Esophagus squamous epithelium (tissue), 5 donors: ENCODE results near the gene STX18. TPM values are rescaled to one million over a fixed set of nuclear protein-coding genes. Genes with fewer than 3 reads are reported as not detected.

ENCODE experiments used
- DNase-seq: peaks from one replicate; lab custom pipeline; 2025; lab: John Stamatoyannopoulos, UW
- H3K27ac ChIP-seq, 4 donors: fragments of 200-600 bp; sonication (generic); one replicate each; pipeline ENCODE4 v1.5.1; 2016 to 2019; ENCODE audit warnings: mild to moderate bottlenecking in 1 of 4
- H3K27me3 ChIP-seq, 4 donors: fragments of 200-600 bp; sonication (generic); 1 replicate in 3 of 4; 2 replicates in 1 of 4; pipeline versions ENCODE4 v1.5.1 to v1.6.0; 2017 to 2021; ENCODE audit warnings: antibody characterized with exemption in 1 of 4
- H3K36me3 ChIP-seq, 3 donors: fragments of 200-600 bp; sonication (generic); one replicate each; pipeline ENCODE4 v1.5.1; 2016 to 2019
- H3K4me1 ChIP-seq, 3 donors: fragments of 200-600 bp; sonication (generic); one replicate each; pipeline ENCODE4 v1.5.1; 2017 to 2019
- H3K4me3 ChIP-seq, 4 donors: fragments of 200-600 bp; sonication (generic); 1 replicate in 3 of 4; 2 replicates in 1 of 4; pipeline ENCODE4 v1.5.1; 2016 to 2019; ENCODE audit warnings: mild to moderate bottlenecking in 2 of 4, moderate library complexity in 1 of 4
- H3K9me3 ChIP-seq, 3 donors: fragments of 200-600 bp; sonication (generic); one replicate each; pipeline ENCODE4 v1.5.1; 2016 to 2019
- CTCF ChIP-seq, 6 experiments: fragments of 450-650 bp in 4 of 6; fragments of 200-600 bp in 2 of 6; sonication (generic) in 2 of 6; IDR thresholded peaks; one replicate each; pipeline ENCODE4 v1.5.1; 2016 to 2019; ENCODE audit warnings: antibody characterized with exemption in 6 of 6, mild to moderate bottlenecking in 4 of 6, moderate library complexity in 4 of 6
- POLR2A ChIP-seq, 4 donors: fragments of 450-650 bp; IDR thresholded peaks; one replicate each; pipeline ENCODE4 v1.6.1; 2017; ENCODE audit warnings: antibody characterized with exemption in 4 of 4, mild to moderate bottlenecking in 4 of 4, moderate library complexity in 3 of 4
- WGBS, 2 donors: methylation state at CpG; one replicate each; pipeline ENCODE4 v1.1.5; 2018; 5-methylcytosine and 5-hydroxymethylcytosine counted together
- intact Hi-C: fragments of 100-400 bp; cut with DNase I; formaldehyde crosslinking; loops from one replicate; pipeline ENCODE4 v1.15.0; 2022
- total RNA-seq, 4 donors: library from RNA; depleted of rRNA; stranded (reverse); fragments of >200 nt; gene quantifications; one replicate each; pipeline ENCODE4 v1.1.0, GENCODE V29; 2016
- donor health status: DM: yes; HTN: yes; CAD: no.

STX18 gene
- total RNA-seq, 4 donors from 2014 or later = 10.5 to 27.8 (median 19.3) TPM

GRCh38 chr4:4492161-4492847, 49.5 kb downstream of the STX18 start:
- no peak for DNase-seq
- no peak for TF ChIP-seq CTCF (IDR thresholded peaks at IDR 0.05)
- TF ChIP-seq POLR2A (IDR thresholded peaks at IDR 0.05) = no peak
- 39 to 44% methylated on average over 6 of the region's 6 CpGs for WGBS, 2 donors
- Histone ChIP-seq H3K9me3 (no peaks in the 10 kb centered on the region), H3K4me3 (no peak overlapping the region), H3K27ac (no peak overlapping the region), H3K27me3 (no peaks in the 10 kb centered on the region), H3K4me1 (no peaks in the 10 kb centered on the region), H3K36me3 (no peaks in the 10 kb centered on the region)
- intact Hi-C loops = no loop called here

- Histone ChIP-seq H3K4me3 (no peak overlapping the region), H3K27ac (no peak overlapping the region), H3K36me3 (no peaks in the 10 kb centered on the region), H3K4me1 (no peaks in the 10 kb centered on the region), H3K9me3 (no peaks in the 10 kb centered on the region), H3K27me3 (no peaks in the 10 kb centered on the region)
- WGBS, 2 donors = 72 to 85% methylated on average over 8 of the region's 8 CpGs
- DNase-seq = no peak
- TF ChIP-seq CTCF (IDR thresholded peaks at IDR 0.05) = no peak
- no peak for TF ChIP-seq POLR2A (IDR thresholded peaks at IDR 0.05)
- intact Hi-C loops = no loop called here
Observed at GRCh38 chr4:4491396-4491893, 50.4 kb downstream of the STX18 start.

GRCh38 chr4:4490816-4491215, 51.0 kb downstream of the STX18 start:
- H3K4me1 ChIP-seq = no peaks in the 10 kb centered on the region
- WGBS, 2 donors = 82 to 85% methylated on average over 5 of the region's 5 CpGs

GRCh38 chr4:4490041-4490440, 51.8 kb downstream of the STX18 start:
- H3K4me1 ChIP-seq = no peaks in the 10 kb centered on the region
- no peak for DNase-seq
- 70 to 78% methylated on average over 3 of the region's 3 CpGs for WGBS, 2 donors
- TF ChIP-seq POLR2A (IDR thresholded peaks at IDR 0.05) (no peak), CTCF (IDR thresholded peaks at IDR 0.05) (no peak)
- no peak overlapping the region for H3K4me3 ChIP-seq
- H3K27ac ChIP-seq = no peak overlapping the region
- H3K9me3 ChIP-seq = no peaks in the 10 kb centered on the region
- no peaks in the 10 kb centered on the region for H3K27me3 ChIP-seq
- no peaks in the 10 kb centered on the region for H3K36me3 ChIP-seq
- intact Hi-C loops = no loop called here

More at GRCh38 chr4:4490816-4491215, 51.0 kb downstream of the STX18 start:
- Histone ChIP-seq H3K27me3 (no peaks in the 10 kb centered on the region), H3K9me3 (no peaks in the 10 kb centered on the region), H3K27ac (no peak overlapping the region), H3K4me3 (no peak overlapping the region), H3K36me3 (no peaks in the 10 kb centered on the region)
- TF ChIP-seq POLR2A (IDR thresholded peaks at IDR 0.05) (no peak), CTCF (IDR thresholded peaks at IDR 0.05) (no peak)
- no peak for DNase-seq
- intact Hi-C loops = no loop called here
